GM19023 (cell line): ENCODE measurements around the gene TAF5L.
A peak's percentile ranks its signal among the peaks of the same experiment; 100 is the strongest.
"Not testable (repeated sequence)": the region's sequence is repeated elsewhere in the genome, so short reads cannot be mapped to it uniquely, and the experiment has no call there.

Experiments
- ATAC-seq: cut with Tn5 transposase; IDR thresholded peaks from one replicate; pipeline ENCODE4 v1.9.1; 2021; ENCODE audit warnings: mild to moderate bottlenecking, moderate library complexity; ENCODE audit not compliant: unreplicated experiment

The TAF5L gene

DNA sequence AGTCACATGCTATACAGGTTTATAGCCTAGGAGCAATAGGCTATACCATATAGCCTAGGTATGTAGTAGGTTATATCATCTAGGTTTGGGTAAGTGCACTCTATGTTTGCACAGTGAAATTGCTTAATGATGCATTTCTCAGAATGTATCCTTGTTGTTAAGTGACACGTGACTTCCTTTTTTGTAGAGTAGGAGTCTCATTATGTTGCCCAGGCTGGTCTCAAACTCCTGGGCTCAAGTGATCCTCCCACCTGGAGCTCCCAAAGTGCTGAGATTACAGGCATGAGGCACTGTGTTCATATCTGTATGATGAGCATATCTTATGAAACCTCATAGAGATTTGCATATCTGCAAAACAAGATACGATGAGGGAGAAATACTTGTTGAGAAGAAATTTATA is 53.6 kb downstream of the TAF5L start:
- ATAC-seq: no peak

DNA sequence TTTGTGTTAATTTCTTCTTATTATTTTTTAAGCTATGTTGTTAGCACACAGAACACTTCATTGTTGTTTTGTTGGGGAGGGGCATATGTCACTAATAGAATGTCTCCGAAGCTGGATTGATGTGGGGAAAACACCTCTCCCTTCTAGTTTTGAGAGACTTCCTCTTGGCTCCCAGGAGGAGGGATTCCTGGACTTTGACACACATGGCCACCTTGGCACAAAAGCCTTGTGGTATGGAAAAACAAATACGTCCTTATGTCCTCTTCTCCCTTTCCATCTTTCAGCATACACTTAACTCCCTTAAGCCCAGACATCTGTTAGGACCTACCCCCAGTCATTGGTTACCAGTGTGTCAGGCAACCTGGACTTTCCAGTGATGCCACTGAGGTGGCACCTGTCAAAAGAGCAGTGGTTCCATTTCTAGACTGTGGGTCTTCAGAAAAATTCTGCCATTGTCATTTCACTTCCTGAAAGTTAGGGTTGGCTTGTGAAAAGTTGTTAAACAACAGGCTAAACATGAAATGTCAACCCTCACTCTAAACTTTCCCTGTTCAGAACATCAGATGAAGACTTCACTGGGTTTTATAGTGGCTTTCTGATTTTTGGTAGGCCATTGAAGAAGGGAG is 54.9 kb downstream of the TAF5L start:
- ATAC-seq: no peak

- no peak for ATAC-seq
Measured at GRCh38 chr1:229570305-229570704, 55.6 kb downstream of the TAF5L start.

GRCh38 chr1:229567109-229567868 is 58.6 kb downstream of the TAF5L start:
- ATAC-seq: no peak

GRCh38 chr1:229563701-229564100 is 62.2 kb downstream of the TAF5L start:
- ATAC-seq: no peak

DNA sequence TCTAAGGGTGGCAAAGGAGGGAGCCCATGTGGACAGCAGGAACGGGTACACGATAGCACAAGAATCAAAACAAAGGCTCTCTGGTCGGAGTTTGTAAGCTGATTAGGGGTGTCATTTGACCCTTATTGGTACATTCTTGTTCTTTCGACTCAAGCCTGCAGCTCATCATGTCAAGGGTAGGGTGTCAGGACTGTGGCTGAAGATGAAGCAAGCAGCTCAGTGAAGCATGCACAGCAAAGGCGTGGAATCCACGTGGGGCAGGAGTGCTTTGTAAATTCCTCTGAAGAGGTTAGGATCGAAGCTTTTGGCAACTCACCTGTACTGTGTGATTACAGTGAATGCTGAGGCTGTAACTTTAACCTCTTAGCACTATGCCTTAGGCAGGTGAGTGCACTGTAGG is 62.7 kb downstream of the TAF5L start:
- ATAC-seq: no peak

GRCh38 chr1:229562686-229563085 is 63.2 kb downstream of the TAF5L start:
- no peak for ATAC-seq

DNA sequence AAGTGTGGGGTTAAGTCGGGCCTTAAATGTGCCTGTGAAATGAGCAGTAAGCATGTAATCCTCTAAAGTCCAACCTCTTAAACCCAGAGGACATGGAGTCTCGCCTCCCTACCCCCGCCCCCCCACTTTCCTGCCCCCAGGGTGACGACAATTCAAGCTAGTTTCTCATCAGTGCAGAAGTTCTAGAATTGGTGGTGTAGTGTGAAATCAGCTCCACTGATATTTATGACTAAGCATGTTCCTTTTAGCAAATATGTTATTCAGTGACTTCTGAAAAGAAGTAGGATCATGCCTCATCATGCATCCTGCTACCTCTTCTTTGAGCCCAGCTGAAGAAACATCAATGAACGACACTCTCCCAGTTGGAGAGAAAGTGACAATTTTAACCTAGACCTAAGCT is 64.8 kb downstream of the TAF5L start:
- no peak for ATAC-seq

GRCh38 chr1:229560124-229560523 is 65.8 kb downstream of the TAF5L start:
- ATAC-seq: not testable (repeated sequence)

GRCh38 chr1:229559336-229559801 is 66.6 kb downstream of the TAF5L start:
- ATAC-seq: not testable (repeated sequence)

GRCh38 chr1:229558460-229559335 is 67.2 kb downstream of the TAF5L start, which contains the start of gene ABCB10:
Gene ABCB10 (minus strand): TSS chr1:229558707. CDS start chr1:229558652, 55 bp downstream.
- ATAC-seq: peak; percentile 82

DNA sequence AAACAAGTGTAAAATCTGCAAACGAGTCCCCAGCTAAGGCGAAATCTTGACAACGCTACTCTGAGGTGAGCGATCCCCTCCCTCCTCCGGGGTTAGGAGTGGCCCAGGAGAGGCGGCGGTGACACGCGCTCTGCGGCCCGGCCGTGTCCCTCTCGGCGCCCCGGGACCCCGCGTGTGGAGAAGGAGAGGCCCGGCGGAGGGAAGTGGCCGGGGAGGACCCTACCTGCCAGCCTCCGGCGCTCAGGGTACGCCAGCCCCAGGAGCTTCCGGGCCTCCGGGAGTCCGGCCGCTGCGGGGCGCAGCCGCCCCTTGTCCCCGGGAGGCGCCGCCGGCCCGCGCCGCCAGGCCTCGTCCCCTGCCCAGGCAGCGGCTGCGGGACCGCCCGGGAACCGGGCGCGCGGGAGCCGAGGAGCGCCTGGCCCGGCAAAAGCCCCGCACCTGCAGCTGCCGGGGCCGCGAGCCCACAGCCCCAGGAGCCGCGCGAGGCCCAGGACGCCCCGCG is 68.0 kb downstream of the TAF5L start:
- ATAC-seq: peak; percentile 24

- no peak for ATAC-seq
Measured at GRCh38 chr1:229557200-229557850, 68.6 kb downstream of the TAF5L start.

- ATAC-seq: no peak
Measured at GRCh38 chr1:229554886-229555621, 70.9 kb downstream of the TAF5L start.

DNA sequence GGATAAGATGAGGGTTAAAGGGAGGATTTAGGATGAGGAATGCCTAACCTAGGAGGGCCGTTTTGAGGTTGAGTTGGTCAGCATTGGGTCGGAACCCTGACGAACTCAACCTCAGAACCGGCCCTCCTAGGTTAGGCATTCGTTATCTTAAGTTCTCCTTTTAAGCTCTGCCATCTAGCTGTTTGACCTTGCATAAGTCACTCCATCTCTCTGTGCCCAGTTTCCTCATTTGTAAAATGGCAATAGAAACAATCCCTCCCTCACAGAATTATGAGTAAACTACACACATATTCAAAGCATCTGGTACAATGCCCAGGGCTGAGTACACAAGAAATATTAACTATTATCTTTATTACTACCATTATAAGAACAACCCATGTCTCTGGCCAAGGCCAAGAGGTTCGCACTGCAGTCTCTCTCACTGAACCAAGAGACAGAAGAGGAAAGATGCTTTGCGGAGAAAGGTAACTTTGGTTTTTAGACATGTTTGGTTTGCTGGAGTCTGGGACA is 72.2 kb downstream of the TAF5L start:
- no peak for ATAC-seq

DNA sequence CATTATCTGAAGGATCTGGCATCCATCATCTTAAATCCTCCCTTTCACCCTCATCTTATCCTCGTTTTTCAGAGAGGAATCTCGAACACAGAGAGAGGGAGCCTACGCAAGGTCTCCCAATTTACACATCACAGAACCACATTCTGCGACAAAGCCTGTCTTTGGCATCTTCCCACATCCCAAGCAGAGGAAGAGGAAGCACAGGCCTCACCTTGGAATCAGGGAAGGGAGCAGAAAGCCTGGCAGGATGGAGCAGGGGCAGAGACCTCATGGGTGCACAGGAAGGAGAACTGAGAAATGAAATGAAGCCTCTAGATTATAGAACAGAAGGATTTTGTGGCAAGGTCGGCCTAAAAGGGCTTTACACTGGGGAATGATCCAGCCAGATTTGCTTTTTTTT is 73.2 kb downstream of the TAF5L start:
- no peak for ATAC-seq

- no peak for ATAC-seq
Measured at GRCh38 chr1:229550812-229551567, 74.9 kb downstream of the TAF5L start.

- ATAC-seq: no peak
Measured at GRCh38 chr1:229547542-229547941, 78.4 kb downstream of the TAF5L start.

DNA sequence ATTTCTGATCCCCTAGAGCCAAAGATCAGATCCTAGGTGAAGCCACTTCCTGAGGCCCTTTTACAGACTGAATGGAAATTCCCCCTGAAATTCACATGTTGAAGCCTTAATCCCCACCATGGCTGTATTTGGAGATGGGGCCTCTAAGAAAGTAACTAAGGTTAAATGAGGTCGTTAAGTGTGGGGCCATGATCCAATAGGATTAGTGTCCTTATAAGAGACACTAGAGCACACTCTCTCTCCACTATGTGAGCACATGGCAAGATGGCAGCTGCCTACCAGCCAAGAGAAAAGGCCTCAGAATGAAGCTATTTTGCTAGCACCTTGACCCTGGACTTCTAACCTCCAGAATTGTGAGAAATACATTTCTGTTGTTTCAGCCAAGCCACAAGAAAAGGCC is 81.3 kb downstream of the TAF5L start:
- ATAC-seq: no peak
